AG09319 (cell line): ENCODE data around the gene ATP13A2.

Source experiments
- DNase-seq: peaks from one replicate; pipeline ENCODE4 v3.0.0-alpha.2; 2010; ENCODE audit warnings: low read depth; ENCODE audit errors: extremely low read depth
- CTCF ChIP-seq: IDR thresholded peaks from 2 replicates; pipeline ENCODE4 v1.5.1; 2011; ENCODE audit warnings: low read depth, mild to moderate bottlenecking, inconsistent platforms, low read length, moderate library complexity

Gene ATP13A2

GRCh38 chr1:17012775-17013490 lies 1.2 kb upstream of the ATP13A2 start:
- DNase-seq = no peak
- TF ChIP-seq CTCF = no peak

- TF ChIP-seq CTCF = no peak
- no peak for DNase-seq
These were observed 663 bp downstream of the ATP13A2 start for GRCh38 chr1:17011092-17011438.

- DNase-seq = no peak
- no peak for TF ChIP-seq CTCF
These were observed 2.0 kb downstream of the ATP13A2 start for GRCh38 chr1:17009706-17010105.

- no peak for DNase-seq
- TF ChIP-seq CTCF = no peak
These were observed 3.4 kb downstream of the ATP13A2 start for GRCh38 chr1:17008208-17008855.

GRCh38 chr1:17007121-17007520 lies 4.6 kb downstream of the ATP13A2 start:
- DNase-seq = no peak
- no peak for TF ChIP-seq CTCF

GRCh38 chr1:17005365-17005740 lies 6.4 kb downstream of the ATP13A2 start:
- no peak for TF ChIP-seq CTCF

GRCh38 chr1:17004466-17005364 lies 7.0 kb downstream of the ATP13A2 start:
- DNase-seq = no peak

More at GRCh38 chr1:17005365-17005740, 6.4 kb downstream of the ATP13A2 start:
- no peak for DNase-seq

More at GRCh38 chr1:17004466-17005364, 7.0 kb downstream of the ATP13A2 start:
- TF ChIP-seq CTCF = no peak; the same call in none of the 2 replicates
